GM19467 (cell line): ENCODE data around the gene SUSD4.

Experiments used
- ATAC-seq: cut with Tn5 transposase; IDR thresholded peaks from one replicate; pipeline ENCODE4 v1.9.1; 2021; ENCODE audit warnings: mild to moderate bottlenecking, moderate library complexity; ENCODE audit not compliant: unreplicated experiment

Gene SUSD4

DNA sequence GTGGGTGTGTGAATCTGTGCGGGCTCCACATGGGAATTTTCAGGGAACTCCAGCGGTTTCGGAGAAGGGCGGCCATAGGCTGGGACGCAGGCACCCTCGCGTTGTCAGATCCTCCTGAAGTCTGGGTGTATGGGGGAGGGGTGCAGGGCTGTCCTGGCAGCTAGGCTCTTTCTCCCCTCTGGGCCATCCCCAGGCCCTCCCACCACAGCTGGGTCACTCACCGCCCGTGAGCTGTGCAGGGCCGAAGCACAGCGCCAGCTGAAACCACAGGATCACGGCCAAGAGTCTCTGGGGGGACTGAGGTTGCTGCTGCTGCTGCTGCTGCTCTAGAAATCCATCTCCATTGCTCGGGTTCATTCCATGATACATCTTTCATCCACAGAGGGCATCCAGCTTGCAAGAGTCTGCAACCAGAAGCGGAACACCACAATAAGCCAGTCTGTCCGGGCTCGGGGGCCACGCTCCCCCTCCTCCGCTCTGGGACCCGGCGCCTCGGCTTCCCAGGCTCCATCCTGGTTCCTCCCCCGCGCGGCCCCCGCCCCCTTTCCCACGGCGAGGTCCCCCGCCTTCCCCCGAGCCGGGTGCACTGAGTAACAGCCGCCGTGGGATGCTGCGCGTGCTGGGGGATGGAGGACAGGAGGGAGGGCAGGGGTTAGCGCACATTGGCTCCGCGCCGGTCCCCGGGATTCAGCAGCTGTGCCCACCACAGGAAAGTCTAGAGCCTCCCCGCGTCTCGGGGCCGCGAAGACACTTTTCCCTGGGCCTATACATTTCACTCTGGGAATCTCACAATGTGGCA is 720 bp downstream of the SUSD4 start:
- no peak for ATAC-seq

DNA sequence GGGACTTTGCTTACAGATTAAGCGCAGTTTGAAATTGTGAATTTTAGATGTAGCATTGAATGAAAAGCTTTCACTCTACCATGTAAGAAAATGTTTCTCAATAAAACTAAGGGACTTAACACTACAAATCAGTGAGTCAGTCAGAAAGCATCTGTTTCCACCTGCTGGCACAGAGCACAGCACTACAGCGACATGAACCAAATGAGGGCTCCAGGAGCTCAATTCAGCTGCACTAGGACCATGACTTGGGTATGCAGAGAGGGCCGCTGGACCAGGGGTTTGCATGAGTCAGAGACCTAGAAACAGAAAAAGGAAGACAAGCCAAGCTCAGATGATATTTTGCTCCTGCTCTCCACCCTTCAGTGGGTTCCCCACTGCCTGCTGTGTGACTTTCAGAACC is 5.2 kb downstream of the SUSD4 start:
- no peak for ATAC-seq

DNA sequence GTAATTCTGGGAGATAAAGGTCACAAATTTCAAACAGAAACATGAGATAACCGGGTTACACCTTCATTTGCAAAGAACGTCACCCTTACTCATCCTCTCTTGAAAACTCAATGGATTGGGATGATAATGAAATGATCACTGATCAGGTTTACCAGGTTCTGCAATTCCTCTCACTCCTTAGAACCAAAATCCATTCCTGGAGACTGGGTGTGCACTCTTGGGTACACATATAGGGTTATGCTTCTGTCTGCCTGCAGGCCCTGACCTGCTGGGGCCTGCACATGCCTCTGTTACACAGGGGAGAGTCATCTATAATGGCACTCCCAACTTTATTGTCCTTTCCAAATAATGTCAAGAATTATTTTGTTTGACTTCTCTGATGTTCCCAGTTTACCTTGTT is 8.3 kb downstream of the SUSD4 start:
- no peak for ATAC-seq

DNA sequence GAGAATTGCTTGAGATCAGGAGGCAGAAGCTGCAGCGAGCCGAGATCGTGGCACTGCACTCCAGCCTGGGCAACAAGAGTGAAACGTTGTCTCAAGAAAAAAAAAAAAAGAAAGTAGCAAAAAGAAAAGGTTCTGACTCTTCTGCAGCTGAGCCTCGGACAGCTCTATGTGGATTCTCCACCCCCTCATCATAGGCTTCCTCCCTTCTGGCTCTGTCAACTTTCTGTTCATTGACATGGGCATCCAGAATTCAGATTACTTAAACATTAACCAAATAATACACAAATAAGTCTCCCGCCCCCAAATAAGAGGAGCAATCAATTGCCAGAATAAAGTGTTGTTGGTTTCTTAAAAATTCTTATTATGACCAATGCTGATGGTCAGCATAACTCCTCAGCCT is 10.0 kb downstream of the SUSD4 start:
- no peak for ATAC-seq

DNA sequence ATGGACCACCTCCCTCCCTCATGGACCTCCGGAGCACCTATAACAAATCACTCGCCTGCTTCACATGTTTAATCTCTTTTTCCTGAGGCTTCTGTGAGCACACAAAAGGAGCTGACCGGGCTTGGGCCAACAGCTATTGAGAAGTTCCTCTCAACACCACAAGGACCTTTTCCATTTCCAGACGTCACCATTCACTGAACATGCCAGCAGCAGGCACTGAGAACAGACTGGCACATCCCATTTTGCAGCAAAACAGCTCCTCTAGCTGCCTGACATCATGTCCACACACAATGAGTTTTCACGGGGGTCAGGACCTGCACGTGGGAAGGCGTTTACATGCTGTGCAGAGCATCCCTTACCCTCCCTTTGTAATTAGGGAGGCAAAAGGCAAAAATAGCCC is 11.0 kb downstream of the SUSD4 start:
- no peak for ATAC-seq

DNA sequence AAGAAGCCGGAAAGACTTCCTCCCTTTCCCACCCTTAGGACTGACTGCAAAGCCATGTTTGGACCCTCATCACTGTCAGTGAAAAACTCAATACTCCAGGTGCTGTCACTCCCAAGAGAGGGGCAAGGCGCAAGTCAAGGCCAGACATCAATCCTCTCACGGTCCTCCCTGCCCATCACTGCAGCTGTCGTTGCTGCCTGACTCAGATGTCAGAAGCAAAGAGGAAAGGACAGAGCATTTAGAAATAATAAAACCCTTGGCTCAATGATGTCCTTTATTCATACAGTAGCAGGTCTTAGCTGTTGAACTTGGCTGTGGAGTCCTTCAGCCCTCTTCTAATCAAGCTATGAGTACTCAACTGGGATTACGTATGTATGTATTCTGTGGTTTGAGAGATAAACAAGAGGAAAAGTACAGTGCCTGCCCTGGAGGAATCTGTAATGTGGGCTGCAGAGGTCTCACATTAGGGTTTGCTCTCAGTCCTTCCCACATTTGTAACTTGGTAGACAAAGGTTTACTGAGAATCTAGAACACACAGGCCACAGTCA is 13.5 kb downstream of the SUSD4 start:
- ATAC-seq, result no peak

DNA sequence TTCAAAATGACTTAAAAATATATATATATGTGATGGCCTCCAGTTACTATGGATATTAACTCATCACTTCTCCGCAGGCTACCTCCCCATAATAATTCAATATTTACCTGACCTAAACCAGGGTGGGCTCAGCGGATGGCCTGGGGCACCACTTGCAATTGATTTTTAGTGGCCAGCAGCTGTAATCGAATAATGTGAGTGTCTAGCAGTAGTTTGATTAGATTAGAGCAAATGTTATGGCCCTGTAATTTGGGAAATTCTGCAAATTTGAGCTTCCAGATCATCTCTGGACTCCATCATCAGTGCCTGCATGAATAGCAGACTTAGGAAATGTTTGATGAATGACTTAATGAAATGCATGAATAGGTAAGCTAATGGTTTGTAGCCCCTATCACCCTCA is 14.7 kb downstream of the SUSD4 start:
- no peak for ATAC-seq

DNA sequence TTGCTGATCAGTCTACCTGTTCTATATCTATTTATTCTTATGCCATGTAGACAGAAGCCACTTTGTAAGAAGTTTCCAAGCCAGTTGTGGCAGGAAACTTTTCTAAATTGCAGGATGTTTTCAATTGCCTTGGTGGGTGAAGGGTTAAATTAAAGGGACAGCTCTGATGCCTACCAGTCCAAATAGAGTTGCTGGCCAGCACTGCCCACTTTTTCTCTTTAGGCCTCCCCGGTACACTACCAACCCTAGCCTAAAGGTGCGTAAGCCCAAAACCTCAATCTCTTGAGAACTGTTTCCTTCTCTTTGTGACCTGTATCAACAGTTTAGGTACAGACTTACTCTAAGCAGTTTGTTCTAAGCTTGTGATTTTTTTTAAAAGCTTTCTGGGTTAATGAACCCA is 15.5 kb downstream of the SUSD4 start:
- no peak for ATAC-seq

DNA sequence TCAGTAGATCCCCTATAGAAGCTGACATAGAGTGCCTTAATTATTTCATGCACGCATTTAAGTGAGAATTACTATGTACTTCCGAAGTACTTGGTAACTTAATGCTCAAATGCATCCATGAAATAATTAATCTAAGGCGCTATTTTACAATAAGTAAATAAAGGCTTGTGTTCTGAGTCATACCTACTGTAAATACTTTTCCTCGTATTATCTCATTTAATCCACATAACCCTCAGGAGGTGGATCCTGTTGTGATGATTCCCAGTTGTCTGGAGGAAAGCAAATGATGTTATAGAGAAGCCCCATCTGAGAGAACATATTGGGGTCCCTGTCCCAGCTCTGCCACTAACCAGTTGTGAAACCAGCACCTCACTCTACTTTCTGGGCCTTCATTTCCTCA is 16.4 kb downstream of the SUSD4 start:
- ATAC-seq, result no peak

DNA sequence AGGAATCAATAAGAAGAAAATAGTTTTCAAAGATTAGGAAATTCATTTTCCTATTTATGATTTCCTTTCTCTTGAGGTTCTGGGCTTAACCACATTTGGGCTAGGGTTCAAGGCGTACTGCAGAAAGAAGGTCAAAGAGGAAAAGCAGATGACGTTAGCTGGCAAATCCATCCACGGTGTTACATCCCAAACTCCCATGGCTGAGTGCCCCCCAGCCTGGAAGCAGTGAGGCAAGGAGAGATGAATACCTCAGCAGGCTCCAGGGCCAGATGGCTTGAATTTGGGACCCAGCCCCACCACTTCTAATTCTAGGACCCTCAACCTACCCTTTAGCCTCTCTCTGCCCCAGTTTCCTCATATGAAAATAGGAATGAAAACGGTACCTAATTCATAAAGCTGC is 17.7 kb downstream of the SUSD4 start:
- ATAC-seq, result no peak

DNA sequence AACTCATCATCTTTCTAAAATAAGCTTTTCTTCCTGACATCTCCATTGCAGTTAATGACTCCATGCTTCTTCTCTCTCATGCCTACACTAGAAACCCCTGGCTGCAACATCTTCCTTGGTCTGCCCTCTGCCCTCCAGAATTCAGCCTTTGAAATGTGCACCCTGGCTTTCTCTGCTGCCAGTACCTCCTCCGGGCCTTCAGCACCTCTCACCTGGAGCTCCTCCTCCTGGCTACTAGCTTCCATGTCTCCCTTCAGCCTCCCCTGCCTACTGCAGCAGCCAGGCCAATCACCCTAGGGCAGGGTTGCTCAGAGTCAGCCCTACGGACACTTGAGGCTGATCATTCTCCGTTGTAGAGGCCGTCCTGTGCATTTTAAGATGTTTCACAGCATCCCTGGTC is 18.3 kb downstream of the SUSD4 start:
- ATAC-seq, result no peak

DNA sequence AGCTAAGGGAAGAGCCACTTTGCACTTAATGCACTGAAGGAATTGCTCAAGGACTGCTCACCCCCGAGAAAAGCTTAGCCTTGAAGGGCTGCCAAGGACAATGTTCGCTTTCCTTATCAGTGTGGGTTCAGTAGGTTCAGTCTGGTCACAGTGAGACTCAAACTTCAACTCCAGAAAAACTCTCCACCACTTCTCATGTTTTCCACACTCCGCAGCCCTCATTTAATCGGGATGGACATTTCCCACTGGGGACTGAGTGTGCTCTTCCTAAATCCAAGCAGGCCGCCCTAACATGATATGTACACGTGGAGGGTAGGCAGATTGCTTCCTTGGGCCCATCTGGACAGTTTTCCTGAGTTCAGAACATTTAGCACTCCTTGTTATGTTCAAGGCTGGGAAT is 19.5 kb downstream of the SUSD4 start:
- no peak for ATAC-seq

DNA sequence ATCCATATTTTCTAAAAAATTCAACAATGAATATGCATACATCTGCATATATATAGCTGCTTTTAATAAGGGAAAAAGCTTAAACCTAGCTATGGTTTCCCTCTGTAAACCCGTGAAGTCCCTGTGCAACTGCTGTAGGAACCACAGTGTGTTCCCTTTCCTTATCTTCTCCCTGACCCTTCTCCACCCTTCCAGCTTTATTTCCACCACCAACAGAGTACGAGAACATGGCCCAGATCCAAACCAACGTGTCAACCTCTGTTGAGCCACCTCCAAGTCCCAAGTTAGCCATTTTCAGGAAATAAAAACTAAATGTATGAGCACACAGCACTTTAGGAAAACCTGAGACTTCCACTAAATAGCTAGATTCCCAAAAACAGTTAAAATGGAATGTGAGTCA is 20.3 kb downstream of the SUSD4 start:
- ATAC-seq, result no peak

DNA sequence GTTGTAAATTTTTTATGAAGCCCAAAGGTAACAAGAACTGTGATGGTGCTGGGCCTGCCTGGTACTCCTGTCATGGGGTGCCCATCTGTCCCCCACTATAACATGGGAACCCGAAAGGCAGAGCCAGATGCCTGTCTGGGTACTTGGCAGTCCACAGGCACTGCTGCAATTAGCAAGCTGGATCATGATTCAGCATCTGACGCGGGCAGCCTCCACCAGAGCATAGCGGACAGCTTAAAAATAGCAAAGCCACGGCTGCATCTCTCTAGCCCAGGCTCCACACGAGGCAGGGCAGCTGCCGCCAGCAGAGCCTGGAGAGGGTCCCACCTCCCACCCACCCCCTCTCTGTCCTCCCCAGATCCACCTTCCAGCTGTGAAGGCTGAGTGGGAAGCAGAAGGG is 22.9 kb downstream of the SUSD4 start:
- ATAC-seq, result no peak

DNA sequence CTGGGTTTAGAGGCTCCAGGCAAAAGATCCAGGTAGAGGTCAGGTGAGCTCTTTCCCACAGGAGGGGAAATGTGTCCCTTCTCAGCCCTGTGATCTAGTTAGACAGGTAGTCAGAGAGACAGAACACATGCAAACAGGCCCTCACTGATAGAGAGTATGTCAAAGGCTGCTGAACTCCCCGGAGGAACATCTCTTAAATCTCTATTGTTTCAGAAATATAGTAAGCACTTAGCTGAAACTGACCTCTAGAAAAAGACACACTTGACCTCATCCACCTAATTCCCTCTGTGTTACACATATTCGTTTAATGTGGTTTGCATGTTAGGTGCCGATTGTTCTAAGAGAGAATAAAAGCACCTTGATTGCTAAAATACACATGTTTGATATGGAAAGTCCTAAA is 23.3 kb downstream of the SUSD4 start:
- ATAC-seq, result no peak

DNA sequence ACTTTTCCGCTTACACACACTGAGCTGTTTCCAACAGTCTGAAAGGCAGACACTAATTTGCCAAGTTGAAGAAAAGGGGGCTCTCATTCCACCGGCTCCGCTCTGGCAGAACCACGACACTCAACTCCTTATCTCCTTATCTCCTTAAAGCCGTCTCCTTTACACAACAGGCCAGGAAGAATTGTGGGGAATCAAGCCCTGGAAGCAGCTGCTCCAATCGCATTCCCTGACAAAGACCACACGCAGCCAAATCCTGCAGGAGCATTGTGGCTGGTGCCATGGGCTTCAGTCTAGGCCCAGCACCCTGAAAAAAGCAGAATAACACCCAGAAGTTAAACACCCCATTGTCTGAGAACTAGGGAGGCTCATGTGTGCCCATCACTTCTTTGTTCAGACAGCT is 24.1 kb downstream of the SUSD4 start:
- no peak for ATAC-seq

DNA sequence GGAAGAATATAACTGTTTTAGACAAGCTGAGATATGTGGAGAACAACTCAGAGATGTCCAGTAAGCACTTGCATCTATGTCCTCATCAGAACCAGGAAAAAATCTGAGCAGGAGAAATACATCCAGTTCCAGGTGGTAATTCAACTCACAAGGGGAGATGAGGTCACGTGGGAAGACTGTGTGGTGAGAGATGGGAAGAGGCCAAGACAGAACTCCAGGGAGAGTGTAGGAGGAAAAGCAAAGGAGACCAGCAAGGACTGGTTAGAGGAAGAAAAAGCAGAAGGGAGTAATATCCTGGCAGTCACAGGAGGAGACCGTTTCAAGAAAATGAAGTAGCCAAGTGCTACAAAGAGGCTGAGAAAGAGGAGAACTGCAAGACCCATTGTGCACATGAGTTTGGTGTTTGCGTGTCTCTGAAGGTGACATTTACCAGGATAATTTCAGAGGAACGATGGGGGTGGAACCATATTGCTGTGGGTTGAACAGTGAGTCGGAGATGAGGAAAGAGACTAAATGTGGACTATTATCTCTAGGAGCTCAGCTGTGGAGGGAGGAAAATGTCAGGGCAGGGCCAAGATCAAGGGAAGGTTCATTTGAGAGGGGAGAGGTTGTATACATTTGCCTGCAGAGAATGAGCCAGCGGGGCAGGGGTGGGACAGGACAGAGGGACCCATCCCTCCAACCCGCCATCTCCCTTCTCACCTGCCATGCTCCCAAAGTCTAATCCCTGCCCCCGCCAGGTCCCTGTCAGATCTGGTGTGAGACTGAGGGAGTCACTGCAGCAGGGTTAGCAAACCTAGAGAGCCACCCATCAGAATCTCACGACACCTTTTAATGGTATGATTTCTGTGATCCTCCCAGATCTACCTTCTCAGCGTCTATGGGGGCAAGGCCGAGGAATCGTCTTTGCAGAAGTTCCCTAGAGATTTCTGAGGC is 24.9 kb downstream of the SUSD4 start:
- no peak for ATAC-seq

DNA sequence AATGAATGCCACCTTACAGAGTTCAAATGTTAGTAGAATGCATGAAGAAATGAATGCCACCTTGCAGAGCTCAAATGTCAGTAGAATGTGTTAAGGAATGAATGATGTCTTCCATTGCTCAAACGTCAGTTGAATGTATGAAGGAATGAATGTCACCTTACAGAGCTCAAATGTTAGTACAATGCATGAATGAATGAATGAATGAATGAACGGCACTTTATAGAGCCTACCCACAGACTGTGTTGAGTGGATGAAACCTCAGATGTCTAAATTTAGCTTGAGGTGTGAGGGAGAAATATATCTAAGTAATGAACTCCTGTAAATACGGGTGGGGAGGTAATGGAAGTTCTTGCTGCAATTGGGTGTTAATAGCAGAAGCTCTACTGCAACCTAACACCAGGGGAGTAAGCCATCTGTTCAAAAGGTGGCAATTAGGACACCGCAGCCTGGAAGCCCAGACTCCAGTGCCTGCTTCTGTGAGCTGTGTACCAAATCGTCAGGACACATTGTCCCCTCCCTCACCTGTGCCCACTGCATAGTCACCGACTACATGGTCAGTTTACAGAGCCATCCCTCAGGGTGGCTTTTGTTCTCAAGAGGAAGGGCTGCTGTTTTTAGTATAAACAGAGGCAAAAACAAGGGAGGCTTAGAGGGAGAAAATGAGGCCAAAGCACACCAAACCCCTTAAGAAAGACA is 26.7 kb downstream of the SUSD4 start:
- ATAC-seq, result no peak

DNA sequence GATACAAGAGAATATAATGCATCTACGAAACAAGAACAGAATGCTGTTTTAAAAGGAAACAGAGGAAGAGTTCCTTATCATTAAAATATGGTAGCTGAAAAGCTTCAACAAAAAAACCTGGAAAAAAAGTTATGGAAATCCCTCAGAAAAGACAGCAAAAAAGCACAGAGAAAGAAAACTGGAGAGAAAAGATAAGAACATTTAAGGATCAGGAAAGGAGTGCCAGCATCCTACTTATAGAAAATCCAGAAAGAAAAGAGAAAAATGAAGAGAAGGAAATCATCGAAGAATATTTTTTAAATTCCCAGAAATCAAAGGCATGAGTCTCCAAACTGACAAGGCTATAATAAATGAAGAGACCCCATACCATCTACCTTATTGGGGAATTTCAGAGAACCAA is 29.8 kb downstream of the SUSD4 start:
- ATAC-seq, result no peak

DNA sequence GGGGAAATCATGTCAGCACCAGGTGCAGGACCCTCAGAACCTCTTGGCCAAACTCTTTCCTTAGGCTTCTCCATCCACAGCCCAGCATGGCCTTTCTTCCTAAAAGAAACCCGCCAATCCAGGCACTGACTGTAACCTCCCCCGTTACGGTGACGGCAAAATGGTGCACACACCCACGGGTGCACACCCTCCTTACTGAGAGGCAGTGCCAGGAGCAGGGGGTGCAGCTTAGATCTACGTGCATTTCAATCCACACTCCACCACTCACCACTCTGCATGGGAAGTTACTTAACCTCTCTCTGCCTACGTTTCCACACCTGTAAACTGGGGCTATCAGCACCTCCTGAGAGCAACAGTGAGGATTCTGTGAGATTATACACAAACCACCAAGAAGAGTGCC is 31.0 kb downstream of the SUSD4 start:
- ATAC-seq, result no peak

DNA sequence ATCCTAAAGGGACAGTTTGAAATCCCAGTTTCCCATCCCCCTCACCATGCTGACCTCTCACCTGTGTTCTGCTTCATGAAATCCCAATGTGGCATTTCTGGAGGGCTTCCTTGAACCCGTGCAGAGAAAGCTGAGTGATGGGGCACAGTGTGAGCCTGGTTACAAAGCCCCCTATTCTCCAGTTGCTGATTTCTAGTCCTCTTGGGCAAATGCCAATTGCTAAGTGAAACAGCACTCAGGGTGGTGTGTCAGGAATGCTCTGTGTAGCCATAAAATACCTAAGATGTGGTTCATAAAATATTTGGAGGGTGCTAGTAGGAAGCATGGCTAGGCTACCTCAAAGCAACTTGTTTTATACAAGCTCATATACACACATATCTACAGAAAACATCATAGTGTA is 32.0 kb downstream of the SUSD4 start:
- ATAC-seq, result no peak
